Measurements from ENCODE around the gene PM20D1.

Gene PM20D1

DNA sequence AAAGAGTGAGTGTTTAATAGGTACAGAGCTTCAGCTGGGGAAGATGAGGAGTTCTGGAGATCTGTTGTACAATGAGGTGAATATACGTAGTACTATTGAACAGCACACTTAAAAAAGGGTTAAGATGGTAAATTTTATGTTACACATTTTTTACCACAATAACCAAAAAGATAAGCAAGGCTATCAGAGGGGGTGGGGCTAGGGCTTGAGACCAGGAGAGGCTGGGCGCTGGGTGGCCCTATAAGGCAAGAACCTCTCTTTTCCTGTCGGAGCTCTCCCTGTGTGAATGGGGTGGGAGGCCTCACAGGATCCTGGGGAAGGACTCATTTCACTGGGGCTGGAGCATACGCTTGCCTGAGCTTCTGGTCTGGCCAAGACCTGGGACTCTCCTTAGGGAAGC is 45.9 kb downstream of the PM20D1 start:
- TF ChIP-seq, protein P1, sequence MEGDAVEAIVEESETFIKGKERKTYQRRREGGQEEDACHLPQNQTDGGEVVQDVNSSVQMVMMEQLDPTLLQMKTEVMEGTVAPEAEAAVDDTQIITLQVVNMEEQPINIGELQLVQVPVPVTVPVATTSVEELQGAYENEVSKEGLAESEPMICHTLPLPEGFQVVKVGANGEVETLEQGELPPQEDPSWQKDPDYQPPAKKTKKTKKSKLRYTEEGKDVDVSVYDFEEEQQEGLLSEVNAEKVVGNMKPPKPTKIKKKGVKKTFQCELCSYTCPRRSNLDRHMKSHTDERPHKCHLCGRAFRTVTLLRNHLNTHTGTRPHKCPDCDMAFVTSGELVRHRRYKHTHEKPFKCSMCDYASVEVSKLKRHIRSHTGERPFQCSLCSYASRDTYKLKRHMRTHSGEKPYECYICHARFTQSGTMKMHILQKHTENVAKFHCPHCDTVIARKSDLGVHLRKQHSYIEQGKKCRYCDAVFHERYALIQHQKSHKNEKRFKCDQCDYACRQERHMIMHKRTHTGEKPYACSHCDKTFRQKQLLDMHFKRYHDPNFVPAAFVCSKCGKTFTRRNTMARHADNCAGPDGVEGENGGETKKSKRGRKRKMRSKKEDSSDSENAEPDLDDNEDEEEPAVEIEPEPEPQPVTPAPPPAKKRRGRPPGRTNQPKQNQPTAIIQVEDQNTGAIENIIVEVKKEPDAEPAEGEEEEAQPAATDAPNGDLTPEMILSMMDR (IDR thresholded peaks at IDR 0.05; ENCODE audit: low read depth, low read length, missing control alignments): no peak
- DNase-seq (ENCODE audit: extremely low read depth, low read depth): no peak
- H3K4me3 ChIP-seq (replicated peaks; ENCODE audit: low read depth, low read length): no peak overlapping the region

DNA sequence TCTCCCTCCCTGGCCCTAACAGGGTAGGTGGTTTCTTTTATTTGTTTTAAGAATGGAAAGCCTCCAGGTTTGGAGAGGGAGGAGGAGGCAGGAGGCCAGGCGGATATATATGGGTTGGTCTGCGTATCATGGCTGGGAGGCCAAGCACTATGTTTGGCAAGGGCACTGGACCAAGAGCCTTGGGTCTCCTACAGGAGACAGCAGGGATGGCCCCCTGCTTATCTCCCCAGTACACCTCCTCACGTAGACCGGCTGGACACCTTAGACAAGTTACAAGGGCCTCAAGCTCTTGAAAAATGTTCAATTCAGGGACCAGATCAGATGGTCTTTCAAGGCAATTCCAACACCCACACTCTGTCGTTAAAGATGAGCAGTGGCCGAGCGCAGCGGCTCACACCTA is 47.9 kb downstream of the PM20D1 start:
- TF ChIP-seq, protein P1 (IDR thresholded peaks at IDR 0.05; ENCODE audit: low read depth, low read length, missing control alignments): no peak
- no peak overlapping the region for H3K4me3 ChIP-seq (replicated peaks; ENCODE audit: low read depth, low read length)
- DNase-seq (ENCODE audit: extremely low read depth, low read depth): no peak

DNA sequence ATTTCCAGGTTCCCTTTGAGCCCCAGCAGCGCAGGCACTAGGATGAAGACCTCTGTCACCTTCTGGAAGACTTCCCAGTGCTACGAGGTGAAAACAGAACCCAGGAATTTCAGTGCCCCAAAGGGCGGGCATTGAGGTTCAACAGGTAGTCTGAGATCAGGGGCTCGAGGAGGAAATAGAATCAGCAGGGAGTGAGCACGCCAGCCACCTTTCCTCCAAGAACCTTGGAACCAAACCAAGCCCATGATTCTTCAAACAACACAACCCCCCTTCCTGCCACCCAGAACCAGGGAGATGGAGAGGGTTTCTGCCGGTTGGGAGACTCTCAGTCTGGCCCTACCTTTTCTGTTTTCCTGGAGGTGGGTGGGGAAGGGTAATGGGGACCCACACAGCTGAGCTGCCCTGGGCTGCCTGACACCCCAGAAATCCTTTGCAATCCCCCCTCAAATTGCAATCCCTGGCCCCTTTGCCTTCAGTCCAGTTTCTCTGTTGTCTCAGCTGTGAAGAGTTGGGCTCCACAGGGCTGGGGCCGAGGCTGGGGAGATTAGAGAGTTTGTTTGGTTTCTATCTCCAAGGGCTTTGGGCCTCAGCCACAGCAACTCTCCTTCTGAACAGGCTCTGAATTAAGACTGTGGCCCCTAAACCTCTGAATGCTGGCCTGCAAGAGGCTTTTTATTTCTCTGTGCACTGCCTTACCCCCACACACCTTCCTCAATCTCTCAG is 48.8 kb downstream of the PM20D1 start:
- no peak overlapping the region for H3K4me3 ChIP-seq (replicated peaks; ENCODE audit: low read depth, low read length)
- TF ChIP-seq, protein P1 (IDR thresholded peaks at IDR 0.05; ENCODE audit: low read depth, low read length, missing control alignments): no peak
- no peak for DNase-seq (ENCODE audit: extremely low read depth, low read depth)

DNA sequence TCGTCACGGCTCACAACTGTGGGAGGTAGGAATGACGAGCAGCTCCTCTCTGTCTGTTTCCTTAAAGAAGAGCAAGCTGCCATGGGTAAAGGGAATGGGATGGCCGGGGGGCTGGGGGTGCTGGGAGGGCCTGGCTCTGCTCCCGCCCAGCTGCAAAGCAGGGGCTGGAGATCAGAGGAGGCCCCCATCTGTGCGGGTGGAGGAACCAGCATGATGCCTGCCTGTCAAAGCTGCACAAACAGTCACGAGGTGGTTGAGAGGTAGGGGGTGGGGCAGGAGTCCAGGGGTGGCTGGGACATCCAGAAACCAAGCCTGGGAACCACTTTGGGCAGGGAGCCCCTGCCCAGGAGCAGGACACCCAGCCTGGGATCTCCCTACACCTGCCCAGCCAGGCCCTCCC is 49.5 kb downstream of the PM20D1 start:
- TF ChIP-seq, protein P1 (IDR thresholded peaks at IDR 0.05; ENCODE audit: low read depth, low read length, missing control alignments): no peak
- no peak overlapping the region for H3K4me3 ChIP-seq (replicated peaks; ENCODE audit: low read depth, low read length)
- DNase-seq (ENCODE audit: extremely low read depth, low read depth): no peak

DNA sequence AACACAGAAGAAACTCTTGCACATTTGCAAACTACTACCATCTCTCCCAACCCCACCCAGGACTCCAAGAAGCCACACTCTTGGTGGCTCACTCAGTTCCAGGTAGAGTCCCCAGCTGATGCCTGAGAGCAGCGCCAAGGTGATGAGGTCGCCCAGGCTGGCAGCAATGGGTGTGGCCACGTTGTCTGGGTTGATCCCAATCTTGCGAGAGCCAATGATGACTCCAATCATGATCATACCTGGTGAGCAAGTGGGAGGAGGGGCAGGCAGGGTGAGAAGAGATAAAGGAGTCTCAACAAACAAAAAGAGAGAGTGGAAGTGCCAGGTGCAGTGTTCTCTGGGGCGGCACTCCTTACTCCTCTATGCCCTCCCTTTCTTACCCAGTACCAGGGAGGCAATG is 51.4 kb downstream of the PM20D1 start:
- no peak for DNase-seq (ENCODE audit: extremely low read depth, low read depth)
- TF ChIP-seq, protein P1 (IDR thresholded peaks at IDR 0.05; ENCODE audit: low read depth, low read length, missing control alignments): no peak
- no peak overlapping the region for H3K4me3 ChIP-seq (replicated peaks; ENCODE audit: low read depth, low read length)

DNA sequence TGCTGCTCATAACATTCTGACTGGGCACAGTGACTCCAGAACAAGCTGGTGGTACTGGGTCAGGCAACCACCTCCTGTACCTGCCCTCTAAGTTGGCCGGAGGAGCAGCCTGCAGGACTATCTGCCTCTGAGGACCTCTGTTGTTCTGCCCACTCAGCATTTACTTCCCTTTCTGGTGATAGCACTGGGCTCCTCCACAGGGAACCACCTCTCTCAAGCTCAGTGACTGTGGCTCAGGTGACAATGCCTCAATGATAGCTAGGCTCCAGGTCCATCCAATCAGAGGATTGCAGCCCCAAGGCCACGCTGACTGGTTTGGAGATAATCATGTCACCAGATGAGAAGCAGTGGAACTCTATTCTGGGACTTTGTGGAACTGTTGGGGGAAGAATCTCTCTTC is 52.8 kb downstream of the PM20D1 start:
- TF ChIP-seq, protein P1 (IDR thresholded peaks at IDR 0.05; ENCODE audit: low read depth, low read length, missing control alignments): no peak
- no peak overlapping the region for H3K4me3 ChIP-seq (replicated peaks; ENCODE audit: low read depth, low read length)
- DNase-seq (ENCODE audit: extremely low read depth, low read depth): no peak

Data from HFF-Myc (cell line).